D721Med (cell line): ENCODE data around the gene SYNPR.

ENCODE experiments used
- DNase-seq: peaks from one replicate; pipeline ENCODE4 v3.0.0; 2011; ENCODE audit warnings: low spot score; ENCODE audit not compliant: insufficient read length
- FAIRE-seq: peaks from 2 replicates; lab custom pipeline; 2011; peaks lifted over from hg19 to GRCh38; lab: Jason Lieb, UNC
- TF ChIP-seq, protein P1 (sequence below): IDR thresholded peaks from 2 replicates; pipeline ENCODE4 v1.5.1; 2012; ENCODE audit warnings: mild to moderate bottlenecking, control low read depth; ENCODE audit not compliant: insufficient read depth; ENCODE audit errors: missing control alignments

The SYNPR gene

DNA sequence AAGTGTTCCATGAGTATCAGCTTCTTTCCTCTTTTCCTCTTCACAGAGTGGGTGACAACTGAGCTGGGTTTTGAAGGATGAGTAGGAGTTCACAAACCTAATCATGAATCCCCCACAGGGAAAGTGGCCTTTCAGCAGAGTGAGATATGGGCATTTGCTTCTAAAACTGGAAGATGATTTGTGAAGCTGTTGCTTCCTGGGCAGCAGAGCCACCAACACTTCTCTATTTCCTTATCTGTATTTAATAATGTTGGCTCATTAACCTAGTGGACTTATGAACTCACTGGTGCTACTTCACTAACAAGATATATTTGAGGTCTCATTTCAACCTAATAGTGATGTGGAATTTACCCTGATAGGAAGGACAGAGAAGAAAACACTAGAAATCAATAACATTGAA, 152.8 kb downstream of the SYNPR start:
- no peak for FAIRE-seq
- no peak for DNase-seq
- TF ChIP-seq, protein P1, sequence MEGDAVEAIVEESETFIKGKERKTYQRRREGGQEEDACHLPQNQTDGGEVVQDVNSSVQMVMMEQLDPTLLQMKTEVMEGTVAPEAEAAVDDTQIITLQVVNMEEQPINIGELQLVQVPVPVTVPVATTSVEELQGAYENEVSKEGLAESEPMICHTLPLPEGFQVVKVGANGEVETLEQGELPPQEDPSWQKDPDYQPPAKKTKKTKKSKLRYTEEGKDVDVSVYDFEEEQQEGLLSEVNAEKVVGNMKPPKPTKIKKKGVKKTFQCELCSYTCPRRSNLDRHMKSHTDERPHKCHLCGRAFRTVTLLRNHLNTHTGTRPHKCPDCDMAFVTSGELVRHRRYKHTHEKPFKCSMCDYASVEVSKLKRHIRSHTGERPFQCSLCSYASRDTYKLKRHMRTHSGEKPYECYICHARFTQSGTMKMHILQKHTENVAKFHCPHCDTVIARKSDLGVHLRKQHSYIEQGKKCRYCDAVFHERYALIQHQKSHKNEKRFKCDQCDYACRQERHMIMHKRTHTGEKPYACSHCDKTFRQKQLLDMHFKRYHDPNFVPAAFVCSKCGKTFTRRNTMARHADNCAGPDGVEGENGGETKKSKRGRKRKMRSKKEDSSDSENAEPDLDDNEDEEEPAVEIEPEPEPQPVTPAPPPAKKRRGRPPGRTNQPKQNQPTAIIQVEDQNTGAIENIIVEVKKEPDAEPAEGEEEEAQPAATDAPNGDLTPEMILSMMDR = no peak

DNA sequence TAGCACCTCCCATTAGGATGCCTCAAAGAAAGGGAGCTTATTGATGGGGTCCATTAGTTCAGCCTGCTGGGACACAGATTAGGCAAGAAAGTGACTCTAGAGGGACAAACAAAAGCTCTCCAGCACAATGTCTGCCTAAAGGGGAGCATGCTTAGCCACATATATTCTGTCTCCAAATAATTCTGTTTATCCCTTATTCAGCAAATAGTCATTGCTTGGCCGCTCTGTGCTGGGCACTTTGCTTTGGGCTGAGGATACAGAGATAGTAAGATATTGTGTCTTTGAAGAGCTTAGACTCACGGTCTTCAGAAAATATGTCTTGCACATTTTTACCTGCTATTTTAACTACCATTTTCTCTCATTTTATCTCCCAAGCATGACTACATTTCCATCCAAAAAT, 159.8 kb downstream of the SYNPR start:
- DNase-seq = no peak
- TF ChIP-seq, protein P1 = no peak
- FAIRE-seq = no peak

DNA sequence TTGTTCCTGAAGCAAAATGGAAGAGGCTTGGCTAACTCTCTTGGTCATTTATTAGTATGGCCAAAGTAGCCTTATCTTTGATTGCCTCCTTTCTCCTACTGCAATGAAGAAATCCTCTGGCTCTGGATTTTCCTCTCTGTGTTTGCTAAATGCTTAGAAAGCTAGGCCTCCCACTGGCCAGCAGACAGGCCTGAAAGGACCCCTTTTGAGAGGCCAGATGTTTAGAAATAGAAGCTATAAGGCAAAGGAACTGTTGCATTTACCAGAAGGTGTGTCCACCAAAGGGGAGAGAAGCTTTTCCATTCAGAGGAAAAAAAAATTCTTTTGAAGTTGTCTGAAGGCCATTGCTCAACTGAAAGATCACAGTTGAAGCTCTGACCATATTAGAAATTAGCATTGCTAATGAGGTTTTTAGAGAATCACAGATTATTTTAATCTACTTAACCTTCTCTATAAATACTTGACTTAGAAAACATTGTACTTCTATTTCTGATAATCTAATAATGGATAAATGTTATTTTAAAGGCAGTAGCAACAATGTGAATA, 160.8 kb downstream of the SYNPR start:
- DNase-seq (no peak), FAIRE-seq (no peak)
- TF ChIP-seq, protein P1 = no peak

DNA sequence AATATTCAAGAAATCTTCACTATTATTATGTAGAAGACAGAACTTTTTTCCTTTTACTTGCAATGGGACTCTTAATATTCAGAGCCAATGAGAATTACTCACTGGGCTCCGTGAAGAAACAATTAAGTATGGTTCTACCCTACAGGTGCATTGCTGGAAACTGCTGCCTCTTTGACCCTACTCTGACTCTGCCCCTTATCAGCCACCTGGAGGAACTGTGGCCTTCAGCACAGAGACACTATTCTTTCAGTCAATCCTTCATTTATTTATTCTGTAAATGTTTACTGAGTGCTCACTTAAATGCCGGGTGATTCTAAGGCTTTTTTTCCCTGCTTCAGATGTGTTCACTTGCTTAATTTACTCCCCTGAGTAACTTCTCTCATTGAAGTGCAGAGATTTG, 163.2 kb downstream of the SYNPR start:
- no peak for FAIRE-seq
- TF ChIP-seq, protein P1 = no peak
- no peak for DNase-seq

DNA sequence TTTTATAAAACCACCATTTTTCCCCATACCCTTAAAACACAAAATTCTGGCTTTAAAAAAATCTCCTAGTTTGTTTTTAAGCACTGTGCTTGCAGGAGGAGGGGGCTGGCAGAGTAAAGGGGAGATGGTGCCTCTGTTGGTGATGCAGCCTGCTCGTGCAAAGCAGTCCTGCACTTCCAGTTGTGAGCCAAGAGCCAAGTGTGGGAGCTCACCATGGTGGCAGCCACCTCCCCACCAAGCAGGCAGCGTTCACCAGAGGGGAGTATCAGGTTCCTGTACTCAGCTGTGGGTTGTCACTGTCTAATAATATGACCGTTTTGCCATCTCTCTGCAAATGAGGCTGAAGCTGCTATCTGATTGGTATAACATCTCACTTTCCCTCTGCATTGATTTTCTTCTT, 164.8 kb downstream of the SYNPR start:
- no peak for DNase-seq
- FAIRE-seq = no peak
- TF ChIP-seq, protein P1 = no peak

DNA sequence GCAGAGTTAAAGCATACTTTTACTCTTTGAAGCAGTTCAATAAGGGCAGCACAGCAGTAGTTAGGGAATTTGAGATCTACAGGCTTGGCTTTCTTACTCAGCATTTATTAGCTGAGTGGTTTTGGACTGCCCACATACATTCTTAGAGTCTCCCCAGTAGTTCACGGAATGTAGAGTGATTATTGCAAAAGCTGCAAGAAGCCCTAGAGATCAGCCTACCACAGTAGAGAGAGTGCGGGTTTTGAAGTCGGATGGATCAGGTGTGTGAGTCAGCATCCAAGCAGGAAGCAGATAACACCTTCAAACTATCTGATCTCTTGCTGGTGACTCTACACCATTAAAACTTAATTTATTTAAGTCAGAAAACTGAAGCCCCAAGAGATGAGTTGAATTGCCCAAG, 171.9 kb downstream of the SYNPR start:
- TF ChIP-seq, protein P1 = no peak
- DNase-seq (no peak), FAIRE-seq (no peak)

DNA sequence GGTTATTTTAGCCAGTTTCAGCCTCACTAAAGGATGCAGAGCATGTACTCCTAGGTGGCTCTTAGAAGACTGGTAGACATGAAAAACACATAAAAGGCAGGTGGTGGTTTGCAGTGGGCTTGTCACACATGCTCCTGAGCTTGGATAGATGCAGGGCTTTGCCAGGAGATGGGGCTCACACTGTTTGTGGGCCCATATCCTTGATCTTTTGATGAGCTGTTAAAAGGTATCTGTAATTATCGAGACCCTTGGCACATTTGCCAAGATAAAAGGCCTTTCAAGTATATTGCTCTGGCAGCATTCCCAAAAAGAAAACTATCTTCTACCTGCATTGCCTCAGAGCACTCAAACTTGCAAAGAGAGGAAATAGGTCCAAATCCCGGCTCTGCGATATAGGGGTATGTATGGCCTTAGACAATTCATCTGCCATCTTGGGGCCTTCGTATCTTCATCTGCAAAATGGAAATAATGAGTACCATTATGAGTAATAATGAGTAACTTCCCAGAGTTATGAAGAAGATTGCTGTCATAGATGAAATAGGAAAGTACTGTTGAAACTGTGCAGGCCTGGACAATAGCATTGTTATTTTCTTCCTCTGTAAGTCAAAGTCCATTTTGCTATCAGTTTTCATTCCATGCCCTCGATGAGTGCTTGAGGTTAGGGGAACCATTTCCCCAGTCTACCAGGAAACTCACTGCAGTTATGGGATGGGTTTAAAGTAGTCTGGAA, 172.7 kb downstream of the SYNPR start:
- TF ChIP-seq, protein P1 = peak; percentile 45
- no peak for FAIRE-seq

More for the DNA sequence above, 172.7 kb downstream of the SYNPR start:
- no peak for DNase-seq
